ENCODE results near the gene GRK7.
A peak's percentile ranks its signal among the peaks of the same experiment; 100 is the strongest.
"Not testable (repeated sequence)": the region's sequence is repeated elsewhere in the genome, so short reads cannot be mapped to it uniquely, and the experiment has no call there.

Gene GRK7

DNA sequence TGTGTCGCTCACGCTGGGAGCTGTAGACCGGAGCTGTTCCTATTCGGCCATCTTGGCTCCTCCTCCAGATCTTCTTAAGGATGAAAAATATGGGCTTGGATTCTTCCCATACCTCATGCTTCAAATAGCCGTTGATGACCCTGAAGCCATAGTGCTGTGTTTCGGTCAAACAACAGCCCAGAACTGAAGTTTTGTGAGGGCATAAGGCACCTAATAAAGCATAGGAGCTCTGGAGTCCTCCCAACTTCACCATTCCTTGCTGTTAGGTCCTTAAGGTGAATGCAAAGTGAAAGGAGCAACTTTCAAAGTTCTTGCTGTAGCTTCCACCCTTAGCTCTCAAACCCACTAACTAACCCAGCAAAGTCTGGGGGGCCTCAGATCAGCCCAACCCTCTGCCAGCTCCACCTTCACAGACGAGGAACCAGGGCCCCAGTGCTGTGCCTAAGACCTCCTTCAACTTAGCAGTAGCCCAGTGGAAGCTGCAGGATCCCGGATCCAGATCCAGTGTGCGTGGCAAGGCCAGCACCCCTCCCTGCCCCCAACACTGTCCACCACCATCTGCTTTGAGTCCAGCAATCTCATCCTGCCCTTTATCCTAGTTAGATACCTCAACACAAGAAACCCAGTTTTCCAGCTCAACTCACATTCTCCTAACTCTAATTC, at the start of gene GRK7:
Gene GRK7, plus strand, starts transcription at position 321 of the 663 bp plus-strand sequence. CDS start 14,877 bp downstream, outside the sequence.
- DNase-seq, result no peak

DNA sequence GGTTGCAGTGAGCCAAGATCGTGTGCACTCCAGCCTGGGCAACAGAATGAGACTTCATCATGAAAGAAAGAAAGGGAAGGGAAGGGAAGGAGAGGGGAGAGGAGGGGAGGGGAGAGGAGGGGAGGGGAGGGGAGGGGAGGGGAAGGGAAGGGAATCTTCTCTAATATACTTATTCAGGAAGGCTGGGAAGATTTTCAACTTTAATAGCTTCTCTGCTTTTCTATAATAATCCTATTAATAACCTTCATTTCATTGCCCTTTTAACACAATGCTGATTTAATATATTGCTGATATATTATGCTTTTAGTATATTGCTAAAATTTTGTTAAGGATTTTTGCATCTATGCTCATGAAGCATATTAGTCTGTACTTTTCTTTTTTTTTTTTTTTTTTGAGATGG, 48.5 kb upstream of the GRK7 start:
- DNase-seq, result no peak

DNA sequence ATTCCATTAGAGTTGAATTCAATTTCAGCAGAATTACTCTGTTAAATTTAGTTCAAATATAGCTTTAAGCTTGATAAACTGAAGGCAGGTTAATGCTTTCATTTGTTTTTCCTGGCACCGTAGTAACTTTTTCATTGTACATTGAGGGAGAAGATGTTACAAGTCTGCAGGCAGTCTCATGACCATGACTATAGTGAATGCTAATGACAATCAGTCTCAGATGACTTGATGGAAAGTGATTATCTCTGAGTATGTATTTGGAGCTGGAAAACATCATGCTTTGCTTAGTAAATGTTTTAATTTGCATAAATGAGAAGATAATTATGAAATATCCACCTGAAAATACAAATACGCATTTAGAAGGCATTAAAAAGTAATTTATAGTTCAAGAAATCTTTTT, 41.1 kb upstream of the GRK7 start:
- no peak for DNase-seq

DNA sequence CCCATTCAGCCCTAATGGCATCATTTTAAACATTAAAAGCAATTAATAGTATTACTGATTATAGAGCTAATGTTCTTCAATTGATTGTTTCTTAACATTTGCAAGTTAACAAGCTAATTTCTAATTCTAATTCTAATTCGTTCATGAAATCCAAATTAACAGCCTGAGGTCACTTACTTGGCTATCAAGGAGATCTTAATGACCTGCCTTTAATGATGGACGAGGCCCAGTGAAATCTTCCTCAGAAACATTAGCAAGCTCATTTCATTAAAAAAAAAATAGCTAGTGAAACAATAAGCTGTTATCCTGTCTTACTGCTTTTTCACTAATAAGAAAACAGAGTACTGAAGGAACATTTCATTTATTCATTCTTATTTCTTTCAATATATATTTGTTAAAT, 40.6 kb upstream of the GRK7 start:
- DNase-seq, result no peak

DNA sequence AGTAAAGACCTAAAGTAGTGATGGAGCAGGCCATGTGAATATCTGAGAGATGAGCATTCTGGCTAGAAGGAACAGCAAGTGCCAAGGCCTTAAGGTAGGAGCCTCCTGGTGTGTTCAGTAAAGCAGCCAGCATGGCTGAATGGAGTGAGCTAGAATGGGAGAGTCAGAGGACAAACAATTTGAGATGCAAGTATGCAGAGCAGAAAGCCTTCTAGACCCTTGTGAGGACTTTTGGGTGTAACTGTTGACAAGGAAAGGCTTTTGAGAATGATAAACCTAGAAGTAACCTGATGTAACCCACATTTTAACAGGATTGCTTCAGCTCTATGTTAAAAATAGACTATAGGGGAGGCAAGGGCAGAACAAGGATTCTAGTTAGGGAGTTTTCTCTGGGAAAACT, 40.0 kb upstream of the GRK7 start:
- no peak for DNase-seq

DNA sequence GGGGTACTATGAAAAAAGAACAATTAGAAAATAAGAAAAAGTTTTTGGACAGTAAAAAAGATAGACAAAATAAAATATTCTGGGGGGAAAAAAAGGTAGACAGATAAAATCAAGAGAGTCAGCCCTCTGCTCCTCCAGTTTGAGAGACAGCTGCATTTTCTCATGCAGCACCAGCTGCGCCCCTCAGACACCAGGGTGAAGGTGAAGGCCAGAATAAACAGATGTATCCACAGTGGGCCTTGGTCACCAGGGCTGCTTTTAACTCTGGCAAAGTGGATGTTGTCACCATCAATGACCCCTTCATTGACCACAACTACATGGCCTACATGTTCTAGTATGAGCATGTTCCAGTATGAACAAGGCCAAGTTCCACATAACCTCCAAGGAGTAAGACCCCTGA, 39.0 kb upstream of the GRK7 start:
- DNase-seq, result no peak

- no peak for DNase-seq
These were observed 38.2 kb upstream of the GRK7 start for GRCh38 chr3:141725036-141725435.

DNA sequence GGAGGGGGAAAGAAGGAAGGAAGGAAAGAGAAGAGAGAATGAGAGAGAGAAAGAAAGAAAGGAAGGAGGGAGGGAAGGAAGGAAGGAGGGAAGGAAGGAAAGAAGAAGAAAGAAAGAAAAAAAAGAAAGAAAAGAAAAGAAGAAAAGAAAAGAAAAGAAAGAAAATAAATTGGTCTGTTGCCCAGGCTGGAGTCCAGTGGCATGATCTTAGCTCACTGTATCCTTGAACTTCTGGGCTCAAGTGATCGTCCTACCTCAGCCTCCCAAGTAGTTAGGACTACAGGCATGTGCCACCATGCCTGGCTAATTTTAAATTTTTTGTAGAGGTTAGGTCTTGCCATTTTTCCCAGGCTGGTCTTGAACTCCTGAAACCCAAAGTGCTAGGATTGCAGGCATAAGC, 36.7 kb upstream of the GRK7 start:
- DNase-seq, result no peak

- DNase-seq, result no peak
These were observed 34.8 kb upstream of the GRK7 start for GRCh38 chr3:141728355-141728892.

DNA sequence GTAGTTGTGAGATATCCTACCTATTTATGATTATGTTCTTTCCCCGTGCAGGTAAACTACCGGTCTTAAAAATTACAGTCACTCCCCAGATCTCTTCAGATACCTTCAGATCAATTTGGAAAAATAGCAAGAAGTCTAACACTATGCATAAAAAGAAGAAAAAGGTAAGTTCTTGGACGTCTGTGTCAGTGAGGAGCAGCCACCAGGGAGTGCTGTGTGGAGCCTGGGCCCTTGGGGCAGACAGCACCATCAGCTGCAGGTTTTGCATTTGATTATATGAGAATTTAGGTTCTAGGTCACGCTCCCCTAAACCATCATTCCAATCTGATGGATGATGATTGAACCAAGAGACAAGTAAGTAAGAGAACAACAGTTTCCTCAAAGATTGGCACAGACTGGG, 34.0 kb upstream of the GRK7 start:
- no peak for DNase-seq

DNA sequence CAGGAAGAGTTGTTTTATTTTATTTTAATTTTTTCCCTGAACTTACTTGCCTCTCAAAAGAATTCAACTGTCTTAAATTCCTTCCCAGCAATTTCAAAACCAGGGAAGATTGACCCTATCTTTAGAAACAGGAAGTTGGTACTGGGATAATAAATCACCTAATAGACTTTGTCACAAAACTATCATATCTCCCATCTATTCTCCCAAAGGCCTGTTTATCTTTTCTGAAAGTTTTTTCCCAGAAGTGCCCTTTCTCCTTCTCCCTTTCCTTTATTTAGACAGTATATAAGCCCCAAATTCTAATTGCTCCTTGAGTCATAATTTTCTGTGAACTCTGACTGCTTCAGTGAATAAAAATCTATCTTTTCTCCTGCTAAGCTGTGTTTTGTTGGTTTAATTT, 28.0 kb upstream of the GRK7 start:
- DNase-seq, result no peak

GRCh38 chr3:141735770-141736465, 27.3 kb upstream of the GRK7 start:
- DNase-seq, result no peak

- no peak for DNase-seq
These were observed 26.1 kb upstream of the GRK7 start for GRCh38 chr3:141737093-141737492.

DNA sequence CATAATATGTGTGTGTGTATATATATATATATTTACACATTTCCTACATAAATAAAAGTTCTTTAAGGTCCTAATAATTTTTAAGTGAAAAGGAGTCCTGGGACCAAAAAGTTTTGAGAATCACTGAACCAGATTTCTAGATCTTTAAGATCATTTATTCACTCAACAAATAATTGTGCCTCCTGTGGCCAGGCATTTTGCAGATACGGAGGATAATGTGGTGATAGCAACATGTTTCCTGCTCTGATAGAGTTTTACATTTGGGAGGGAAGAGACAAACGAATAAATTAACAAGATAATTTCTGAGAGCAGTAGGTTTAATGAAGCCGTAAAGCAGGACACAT, 25.6 kb upstream of the GRK7 start:
- DNase-seq, result no peak

GRCh38 chr3:141738022-141738890, 25.0 kb upstream of the GRK7 start, which contains the start of gene RNF7:
Gene RNF7 (plus strand): TSS chr3:141738298. CDS start chr3:141738342, 44 bp downstream.
- peak; percentile 95 for DNase-seq

GRCh38 chr3:141738891-141739363, 24.3 kb upstream of the GRK7 start:
- peak; percentile 30 for DNase-seq

GRCh38 chr3:141739731-141740130, 23.5 kb upstream of the GRK7 start:
- no peak for DNase-seq

DNA sequence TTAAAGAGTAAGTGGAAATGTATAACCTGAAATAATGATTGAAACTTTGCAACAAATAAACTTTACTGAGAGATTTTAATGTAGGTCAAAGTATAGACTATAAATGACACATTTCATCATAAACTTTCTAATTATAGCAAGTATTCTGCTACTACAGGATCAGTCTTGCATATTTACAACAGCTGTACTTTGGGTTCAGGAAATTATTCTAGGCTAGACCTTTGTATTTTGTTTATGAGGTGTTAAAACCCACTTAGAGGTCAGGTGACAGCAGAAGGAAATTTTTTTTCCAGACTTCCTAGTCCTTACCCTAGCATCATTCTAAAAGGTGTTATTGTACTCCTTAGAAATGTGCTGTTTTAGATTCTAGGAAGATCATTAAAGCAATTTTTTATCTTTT, 22.9 kb upstream of the GRK7 start:
- no peak for DNase-seq

DNA sequence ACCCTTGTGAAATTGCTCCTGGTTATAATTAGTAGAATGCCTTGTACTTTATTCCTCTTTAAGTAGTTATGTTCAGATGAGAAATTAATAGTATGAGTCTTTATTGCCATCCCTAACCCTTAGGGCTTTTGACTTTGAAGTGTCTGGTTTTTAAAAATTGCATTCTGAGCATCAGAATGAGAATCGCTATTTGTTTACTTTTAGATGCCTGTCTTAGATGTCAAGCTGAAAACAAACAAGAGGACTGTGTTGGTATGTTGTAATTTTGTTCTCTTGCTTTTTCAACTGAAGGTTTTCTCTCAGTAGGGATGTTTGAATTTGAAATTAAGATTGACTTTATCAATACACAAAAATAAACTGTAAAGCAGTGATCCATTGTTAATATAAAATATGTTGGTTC, 19.9 kb upstream of the GRK7 start:
- DNase-seq, result no peak

- no peak for DNase-seq
These were observed 16.2 kb upstream of the GRK7 start for GRCh38 chr3:141746962-141747361.

- DNase-seq, result no peak
These were observed 9.8 kb upstream of the GRK7 start for GRCh38 chr3:141753399-141753798.

GRCh38 chr3:141754032-141754431, 9.2 kb upstream of the GRK7 start:
- DNase-seq, result no peak

GRCh38 chr3:141762552-141762951, 656 bp upstream of the GRK7 start:
- not testable (repeated sequence) for DNase-seq
